Activated T-helper 1 cell treated with anti-CD3 and anti-CD28 coated beads, Interleukin-12 subunit alpha, Interleukin-12 subunit beta, Interleukin-2, Interleukin-4 antibody, amounts not matched to agents 30 ng/mL and 10 ng/mL and 1 ng/mL, durations not matched to agents 14 hours and 24 hours and 36 hours (primary cell): Measurements from ENCODE around the gene TK1. TPM values are rescaled to one million over a fixed set of nuclear protein-coding genes. Genes with fewer than 3 reads are reported as not detected.

ENCODE experiments used
- DNase-seq: peaks from one replicate; pipeline ENCODE4 v3.0.0; 2021; ENCODE audit warnings: low spot score
- H3K27ac Mint-ChIP-seq: one replicate; pipeline ENCODE4 v1.8.0; 2021; ENCODE audit warnings: mild to moderate bottlenecking, mixed read lengths
- H3K27me3 Mint-ChIP-seq: one replicate; pipeline ENCODE4 v1.8.0; 2022; ENCODE audit warnings: mild to moderate bottlenecking, moderate library complexity, mixed read lengths; ENCODE audit not compliant: insufficient read depth
- H3K36me3 Mint-ChIP-seq: one replicate; pipeline ENCODE4 v1.8.0; 2021; ENCODE audit warnings: low read depth, mixed read lengths
- H3K4me1 Mint-ChIP-seq: one replicate; pipeline ENCODE4 v1.8.0; 2021; ENCODE audit warnings: low read depth, mixed read lengths
- H3K4me3 Mint-ChIP-seq: one replicate; pipeline ENCODE4 v1.8.0; 2021; ENCODE audit warnings: mild to moderate bottlenecking, moderate library complexity, mixed read lengths
- H3K9me3 Mint-ChIP-seq: one replicate; pipeline ENCODE4 v1.8.0; 2021; ENCODE audit warnings: mixed read lengths
- intact Hi-C: fragments of 100-400 bp; cut with micrococcal nuclease; formaldehyde crosslinking; loops from one replicate; pipeline ENCODE4 v1.15.1; 2024
- total RNA-seq: library from RNA; stranded (reverse); gene quantifications from 2 replicates; pipeline ENCODE4 v1.2.3, GENCODE V29; 2022

The TK1 gene
- total RNA-seq, 1 donor from 2014 or later = 66.8 TPM

- no peak overlapping the region for H3K4me3 Mint-ChIP-seq
- no peaks in the 10 kb centered on the region for H3K36me3 Mint-ChIP-seq
- peak overlapping the region; percentile 40 for H3K27ac Mint-ChIP-seq
- intact Hi-C loops = no loop called here
- DNase-seq = no peak
- no peaks in the 10 kb centered on the region for H3K9me3 Mint-ChIP-seq
- H3K4me1 Mint-ChIP-seq = peaks cover 13% of the 10 kb centered on the region
- no peaks in the 10 kb centered on the region for H3K27me3 Mint-ChIP-seq
These were observed 38.4 kb downstream of the TK1 start for GRCh38 chr17:78148286-78149016.

DNA sequence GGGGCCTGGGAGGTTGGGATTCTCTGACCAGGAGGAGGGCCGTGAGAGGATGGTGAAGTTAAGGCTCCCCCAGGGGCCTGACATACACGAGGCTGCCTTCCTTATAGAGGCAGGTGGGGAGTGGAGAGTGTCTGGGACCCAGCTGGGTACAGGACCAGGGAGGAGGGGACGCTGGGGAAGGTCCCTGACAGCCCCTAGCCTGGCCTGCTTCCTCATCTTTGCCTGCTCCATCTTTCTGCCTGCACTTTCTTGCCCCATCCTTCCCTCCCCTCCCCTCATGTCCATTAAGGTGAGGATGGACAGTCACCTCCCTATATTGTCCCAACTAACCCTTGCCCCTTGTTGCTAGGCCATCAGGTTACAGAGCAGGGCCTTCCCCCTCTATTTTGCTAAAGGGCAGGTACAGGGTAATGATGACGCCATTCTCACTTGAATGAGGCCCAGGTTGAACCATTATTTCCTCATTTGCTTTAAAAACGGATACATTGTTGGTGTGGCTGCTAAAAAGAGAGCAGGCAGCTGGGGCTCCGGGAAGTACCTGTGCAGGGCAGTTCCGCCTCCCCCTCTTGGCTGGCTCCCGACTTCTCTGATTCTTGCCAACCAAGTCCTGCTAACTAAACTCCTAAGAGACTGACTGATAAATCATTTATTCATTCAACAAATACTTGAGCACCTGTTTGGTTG lies 39.4 kb downstream of the TK1 start:
- no peak overlapping the region for H3K4me3 Mint-ChIP-seq
- no peak for DNase-seq
- H3K27ac Mint-ChIP-seq = peak overlapping the region; percentile 34
- H3K27me3 Mint-ChIP-seq = no peaks in the 10 kb centered on the region
- no peaks in the 10 kb centered on the region for H3K9me3 Mint-ChIP-seq
- no peaks in the 10 kb centered on the region for H3K36me3 Mint-ChIP-seq
- H3K4me1 Mint-ChIP-seq = peaks cover 13% of the 10 kb centered on the region
- intact Hi-C loops = no loop called here

GRCh38 chr17:78146881-78147280 lies 40.0 kb downstream of the TK1 start:
- DNase-seq = no peak
- Mint-ChIP-seq H3K27me3 (no peaks in the 10 kb centered on the region), H3K4me3 (no peak overlapping the region), H3K4me1 (peaks cover 13% of the 10 kb centered on the region), H3K27ac (no peak overlapping the region), H3K36me3 (no peaks in the 10 kb centered on the region), H3K9me3 (no peaks in the 10 kb centered on the region)
- intact Hi-C loops = no loop called here

DNA sequence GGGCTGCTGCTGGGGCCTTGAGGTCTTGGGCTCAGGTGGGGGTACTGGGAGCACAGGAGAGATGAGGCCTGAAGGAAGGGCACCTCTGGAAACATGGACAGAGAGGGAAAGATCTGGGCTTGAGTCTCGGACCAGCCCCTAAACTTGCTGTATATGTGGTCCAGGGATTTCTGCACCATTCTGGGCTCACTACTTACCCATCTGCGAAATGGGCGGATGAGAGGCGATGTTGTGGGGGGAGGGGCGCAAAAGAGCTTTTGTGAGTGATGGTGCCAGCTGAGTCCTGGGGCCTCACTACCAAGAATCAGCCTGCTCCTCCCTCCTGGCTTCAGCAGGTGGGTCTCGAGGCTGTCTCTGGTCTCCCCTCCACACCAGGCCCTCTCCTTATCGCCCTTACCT lies 40.4 kb downstream of the TK1 start:
- Mint-ChIP-seq H3K27me3 (no peaks in the 10 kb centered on the region), H3K9me3 (no peaks in the 10 kb centered on the region), H3K4me1 (peaks cover 13% of the 10 kb centered on the region), H3K36me3 (no peaks in the 10 kb centered on the region), H3K4me3 (no peak overlapping the region), H3K27ac (no peak overlapping the region)
- DNase-seq = no peak
- intact Hi-C loops = no loop called here

DNA sequence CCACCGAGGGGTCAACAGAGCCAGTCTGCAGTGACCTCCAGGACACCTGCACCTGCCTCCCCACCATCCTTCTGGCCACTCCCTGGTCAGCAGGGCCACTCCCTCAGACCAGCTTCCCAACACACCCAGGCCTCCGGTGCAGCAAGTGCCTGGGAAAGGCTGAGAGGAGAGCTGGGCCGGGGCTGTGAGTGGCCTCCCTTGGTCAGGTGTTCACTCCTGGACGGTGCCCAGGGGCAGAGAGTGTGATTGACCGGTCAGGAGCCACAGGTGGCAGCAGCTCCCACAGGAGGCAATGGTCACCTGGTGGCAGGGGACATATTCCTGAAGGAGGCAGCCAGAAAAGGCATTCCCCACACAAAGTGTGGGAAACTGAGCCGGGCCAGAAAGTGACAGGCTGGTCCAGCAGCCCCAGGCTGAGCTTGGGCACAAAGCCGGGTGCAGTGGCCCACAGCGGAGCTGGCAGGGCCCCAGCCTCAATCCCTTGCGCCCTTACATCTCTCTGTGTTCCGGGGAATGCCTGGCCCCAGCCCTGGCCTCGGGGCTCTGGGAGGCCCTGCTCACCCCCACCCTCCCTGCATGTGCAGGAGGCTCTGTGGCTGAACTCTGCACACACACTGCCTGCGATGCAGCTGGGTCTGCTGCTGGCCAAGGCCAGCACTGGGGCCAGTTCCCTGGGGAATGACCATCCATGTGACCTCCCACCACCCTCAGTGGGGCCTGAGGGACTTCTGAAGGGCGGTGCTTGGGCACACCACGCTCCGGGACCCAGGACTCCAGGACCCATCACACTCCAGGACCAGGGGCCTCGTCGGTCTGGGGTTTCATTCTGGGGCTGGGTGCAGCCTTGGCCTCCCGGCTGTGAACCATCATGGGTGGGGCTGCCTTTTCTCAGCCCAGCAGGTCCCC lies 41.9 kb downstream of the TK1 start:
- H3K27me3 Mint-ChIP-seq = no peaks in the 10 kb centered on the region
- intact Hi-C loops = no loop called here
- no peak for DNase-seq
- H3K9me3 Mint-ChIP-seq = no peaks in the 10 kb centered on the region
- H3K36me3 Mint-ChIP-seq = peaks cover 5% of the 10 kb centered on the region
- H3K27ac Mint-ChIP-seq = no peak overlapping the region
- no peak overlapping the region for H3K4me3 Mint-ChIP-seq
- peaks cover 19% of the 10 kb centered on the region for H3K4me1 Mint-ChIP-seq

DNA sequence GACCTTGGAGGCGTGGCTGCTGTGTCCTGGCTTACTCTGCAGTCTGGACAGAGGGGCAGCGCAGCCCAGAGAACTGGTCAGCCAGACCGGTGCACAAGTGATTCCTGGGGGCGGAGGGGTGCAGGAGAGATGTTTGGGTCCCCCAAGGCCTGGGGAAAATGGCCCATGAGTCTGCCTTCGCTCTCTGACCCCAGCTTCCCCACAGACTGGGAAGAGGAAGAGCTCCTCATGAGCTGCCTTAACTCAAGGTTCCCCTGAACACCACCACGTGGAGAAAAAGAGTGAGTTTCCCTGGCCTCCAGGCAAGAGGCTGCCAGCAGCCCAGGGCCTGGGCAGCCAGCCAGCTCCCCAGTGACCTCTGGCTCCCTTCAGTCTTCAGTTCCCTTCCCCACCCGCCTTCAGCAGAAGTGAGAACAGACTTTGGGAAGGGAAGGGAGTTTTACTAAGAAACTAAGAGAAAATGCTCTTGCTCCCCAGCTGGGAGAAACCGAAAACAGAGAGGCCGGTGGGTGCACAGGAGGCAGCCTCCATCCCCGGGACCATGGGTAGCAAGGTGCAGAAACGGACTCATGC lies 42.6 kb downstream of the TK1 start:
- Mint-ChIP-seq H3K27ac (no peak overlapping the region), H3K4me3 (no peak overlapping the region), H3K27me3 (no peaks in the 10 kb centered on the region), H3K36me3 (peaks cover 5% of the 10 kb centered on the region), H3K4me1 (peaks cover 23% of the 10 kb centered on the region), H3K9me3 (no peaks in the 10 kb centered on the region)
- DNase-seq = no peak
- intact Hi-C loops = no loop called here

DNA sequence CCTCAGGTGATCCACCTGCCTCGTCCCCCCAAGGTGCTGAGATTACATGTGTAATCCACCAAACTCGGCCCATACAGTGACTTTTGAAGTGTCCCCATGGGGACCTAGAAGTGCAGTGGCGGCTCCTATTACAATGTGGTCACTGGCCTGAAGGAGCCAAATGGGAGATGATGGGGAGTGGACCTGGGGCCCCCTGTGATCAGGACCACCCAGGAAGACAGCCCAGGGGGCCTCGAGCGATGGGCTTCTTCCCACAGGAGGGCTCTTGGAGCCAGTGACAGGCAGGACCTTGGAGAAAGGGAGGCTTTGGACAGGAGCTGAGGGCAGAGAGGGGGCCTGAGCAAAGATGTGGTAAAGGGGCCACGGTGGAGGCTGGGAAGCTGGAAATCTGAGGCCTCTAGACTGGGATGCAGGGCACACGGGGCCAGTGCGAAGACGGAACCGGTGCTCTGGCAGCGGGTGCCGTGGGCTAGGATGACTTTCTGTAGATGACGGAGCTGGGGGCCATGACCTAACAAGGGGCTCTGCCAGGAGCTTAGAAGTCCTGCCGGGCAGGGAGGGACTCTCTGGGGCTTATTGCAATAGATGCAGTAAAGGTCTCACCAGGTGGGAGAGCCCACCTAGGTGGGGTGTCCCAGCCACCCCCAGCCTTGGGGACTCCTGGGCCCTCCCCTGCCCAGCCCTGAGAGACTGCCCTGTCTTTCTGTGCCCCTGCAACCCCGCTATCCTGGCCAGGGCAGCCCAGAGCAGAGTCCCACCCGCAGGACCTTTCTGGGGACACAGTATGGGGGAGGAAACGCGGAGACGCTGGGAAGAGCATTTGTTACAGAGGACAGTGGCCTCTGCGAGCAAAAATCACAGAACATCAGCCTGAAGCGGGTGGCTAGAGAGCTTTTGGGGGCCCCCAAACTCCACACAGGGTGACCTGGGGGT lies 43.4 kb downstream of the TK1 start:
- intact Hi-C loops = no loop called here
- peaks cover 24% of the 10 kb centered on the region for H3K4me1 Mint-ChIP-seq
- peaks cover 9% of the 10 kb centered on the region for H3K36me3 Mint-ChIP-seq
- no peak overlapping the region for H3K4me3 Mint-ChIP-seq
- no peaks in the 10 kb centered on the region for H3K9me3 Mint-ChIP-seq
- no peak for DNase-seq
- no peaks in the 10 kb centered on the region for H3K27me3 Mint-ChIP-seq
- H3K27ac Mint-ChIP-seq = no peak overlapping the region

GRCh38 chr17:78142119-78142861 lies 44.6 kb downstream of the TK1 start:
- Mint-ChIP-seq H3K27me3 (no peaks in the 10 kb centered on the region), H3K4me1 (peaks cover 21% of the 10 kb centered on the region), H3K27ac (no peak overlapping the region), H3K9me3 (no peaks in the 10 kb centered on the region), H3K36me3 (peaks cover 10% of the 10 kb centered on the region), H3K4me3 (no peak overlapping the region)
- no peak for DNase-seq
- intact Hi-C loops = no loop called here

GRCh38 chr17:78141437-78142118 lies 45.3 kb downstream of the TK1 start:
- intact Hi-C loops = loop anchor here (2.0 kb wide), 1 partner anchor 35 kb away; no protein-coding TSS in a partner anchor
- no peaks in the 10 kb centered on the region for H3K9me3 Mint-ChIP-seq
- no peak overlapping the region for H3K4me3 Mint-ChIP-seq
- H3K27me3 Mint-ChIP-seq = no peaks in the 10 kb centered on the region
- H3K36me3 Mint-ChIP-seq = peaks cover 15% of the 10 kb centered on the region
- DNase-seq = no peak
- no peak overlapping the region for H3K27ac Mint-ChIP-seq
- peaks cover 28% of the 10 kb centered on the region for H3K4me1 Mint-ChIP-seq

- H3K27me3 Mint-ChIP-seq = no peaks in the 10 kb centered on the region
- intact Hi-C loops = loop anchor here (1.0 to 2.0 kb wide), 5 partner anchors 10 to 74 kb away; partner anchors contain the start of genes AFMID, BIRC5, SYNGR2 and TK1
- peak overlapping the region; percentile 28 for H3K4me3 Mint-ChIP-seq
- peaks cover 40% of the 10 kb centered on the region for H3K4me1 Mint-ChIP-seq
- H3K27ac Mint-ChIP-seq = peak overlapping the region; percentile 77
- DNase-seq = peak; percentile 96
- peaks cover 26% of the 10 kb centered on the region for H3K36me3 Mint-ChIP-seq
- no peaks in the 10 kb centered on the region for H3K9me3 Mint-ChIP-seq
These were observed 46.4 kb downstream of the TK1 start for GRCh38 chr17:78140169-78141051.
